B cell (primary cell): Measurements from ENCODE around the gene KNSTRN. TPM values are rescaled to one million over a fixed set of nuclear protein-coding genes. Genes with fewer than 3 reads are reported as not detected.

Source experiments
- ATAC-seq: fragments of 200-7000 bp; cut with Tn5 transposase; one replicate; pipeline ENCODE4 v1.10.0; 2021; ENCODE audit warnings: low read depth, mild to moderate bottlenecking, moderate number of reproducible peaks, moderate library complexity
- CTCF ChIA-PET: fragments of 350-600 bp; sonication (Branson Sonifier 250); formaldehyde crosslinking; loops from one replicate; lab custom pipeline; 2021; ENCODE audit warnings: antibody characterized with exemption, inconsistent platforms; lab: Charles Lee
- POLR2A ChIA-PET: fragments of 350-600 bp; sonication (Branson Sonifier 250); formaldehyde crosslinking; loops from one replicate; lab custom pipeline; 2021; ENCODE audit warnings: antibody characterized with exemption; lab: Charles Lee
- DNase-seq: peaks from one replicate; pipeline ENCODE4 v3.0.0; 2013
- H2AFZ ChIP-seq: 2 replicates; pipeline ENCODE4 v1.6.1; 2012; ENCODE audit warnings: mild to moderate bottlenecking, low read depth, low read length; ENCODE audit not compliant: insufficient read depth, poor library complexity, severe bottlenecking
- H3K27ac ChIP-seq, 2 donors: 1 replicate in 1 of 2; 2 replicates in 1 of 2; pipeline ENCODE4 v1.5.1; 2012 to 2013; ENCODE audit warnings: low read length in 2 of 2, mild to moderate bottlenecking in 2 of 2, moderate library complexity in 1 of 2
- H3K27me3 ChIP-seq, 4 experiments: fragments of 200-600 bp in 1 of 4; sonication (generic) in 1 of 4; replicated peaks in 1 of 4; 1 replicate in 2 of 4; 2 replicates in 2 of 4; pipeline versions ENCODE4 v1.6.1 to v1.7.0; 2013 to 2016; ENCODE audit warnings: low read length in 3 of 4, mild to moderate bottlenecking in 2 of 4, mixed read lengths in 1 of 4, moderate library complexity in 1 of 4; ENCODE audit not compliant: insufficient read depth in 4 of 4, control insufficient read depth in 3 of 4; ENCODE audit errors: control extremely low read depth in 1 of 4
- H3K36me3 ChIP-seq, 2 experiments: replicated peaks in 1 of 2; 1 replicate in 1 of 2; 2 replicates in 1 of 2; pipeline versions ENCODE4 v1.6.1 to v1.7.1; 2013; ENCODE audit warnings: low read length in 1 of 2; ENCODE audit not compliant: insufficient read depth in 2 of 2, control insufficient read depth in 1 of 2; ENCODE audit errors: control extremely low read depth in 1 of 2, extremely low read depth in 1 of 2
- H3K4me1 ChIP-seq, 2 donors: fragments of 200-600 bp in 1 of 2; sonication (generic) in 1 of 2; 1 replicate in 1 of 2; 2 replicates in 1 of 2; pipeline versions ENCODE4 v1.5.1 to v1.6.1; 2013 to 2017; ENCODE audit warnings: low read length in 2 of 2; ENCODE audit not compliant: control insufficient read depth in 2 of 2, insufficient read depth in 2 of 2
- H3K4me2 ChIP-seq: replicated peaks from 2 replicates; pipeline ENCODE3; 2012; ENCODE audit warnings: mild to moderate bottlenecking, low read depth, low read length; ENCODE audit not compliant: poor library complexity, severe bottlenecking
- H3K4me3 ChIP-seq, 5 experiments: fragments of 200-600 bp in 1 of 5; sonication (generic) in 1 of 5; 1 replicate in 3 of 5; 2 replicates in 2 of 5; pipeline versions ENCODE4 v1.5.1 to v1.7.0; 2011 to 2016; ENCODE audit warnings: low read length in 4 of 5, mild to moderate bottlenecking in 4 of 5, low read depth in 2 of 5, control low read depth in 1 of 5, moderate library complexity in 1 of 5; ENCODE audit not compliant: insufficient read depth in 1 of 5; ENCODE audit errors: control extremely low read depth in 1 of 5, extremely low read depth in 1 of 5
- H3K79me2 ChIP-seq: fragments of 200-600 bp; sonication (generic); one replicate; pipeline ENCODE4 v1.6.0; 2016; ENCODE audit warnings: low read length; ENCODE audit not compliant: control insufficient read depth, insufficient read depth
- H3K9ac ChIP-seq: fragments of 200-600 bp; sonication (generic); 2 replicates; pipeline ENCODE4 v1.6.1; 2017; ENCODE audit warnings: mild to moderate bottlenecking, low read length, moderate library complexity
- H3K9me3 ChIP-seq, 3 donors: one replicate each; pipeline versions ENCODE4 v1.6.1 to v1.7.1; 2013; ENCODE audit warnings: low read length in 2 of 3; ENCODE audit not compliant: control insufficient read depth in 2 of 3, insufficient read depth in 1 of 3; ENCODE audit errors: control extremely low read depth in 1 of 3
- H4K20me1 ChIP-seq: 2 replicates; pipeline ENCODE4 v1.6.0; 2012; ENCODE audit warnings: mild to moderate bottlenecking, low read length; ENCODE audit not compliant: insufficient read depth, control insufficient read depth, poor library complexity, severe bottlenecking
- H3K27ac Mint-ChIP-seq: one replicate; pipeline ENCODE4 v1.8.0; 2021; ENCODE audit warnings: mixed read lengths
- H3K27me3 Mint-ChIP-seq: one replicate; pipeline ENCODE4 v1.8.0; 2021; ENCODE audit warnings: mixed read lengths
- H3K4me1 Mint-ChIP-seq: one replicate; pipeline ENCODE4 v1.8.0; 2021; ENCODE audit warnings: mixed read lengths
- H3K4me3 Mint-ChIP-seq: one replicate; pipeline ENCODE4 v1.8.0; 2021; ENCODE audit warnings: mixed read lengths
- H3K9me3 Mint-ChIP-seq: one replicate; pipeline ENCODE4 v1.8.0; 2022; ENCODE audit warnings: mixed read lengths; ENCODE audit not compliant: insufficient read depth
- EZH2 ChIP-seq: IDR thresholded peaks from 2 replicates; pipeline ENCODE4 v1.6.1; 2012; ENCODE audit warnings: borderline replicate concordance, low read depth, mild to moderate bottlenecking, moderate library complexity, low read length; ENCODE audit not compliant: insufficient read depth, poor library complexity, severe bottlenecking
- WGBS: methylation state at CpG from one replicate; pipeline ENCODE4 v1.1.5; 2013; ENCODE audit warnings: missing lambda C conversion rate; ENCODE audit not compliant: insufficient coverage; 5-methylcytosine and 5-hydroxymethylcytosine counted together
- intact Hi-C: fragments of 100-400 bp; cut with micrococcal nuclease; formaldehyde crosslinking; loops from one replicate; pipeline ENCODE4 v1.10.0; 2022
- polyA plus RNA-seq: library from polyadenylated mRNA; depleted of rRNA; stranded (reverse); fragments of >200 nt; gene quantifications from 2 replicates; pipeline ENCODE4 v1.2.3, GENCODE V29; 2012
- total RNA-seq, 2 donors: library from RNA; stranded (reverse); fragments of 120-200 nt in 1 of 2; gene quantifications; 1 replicate in 1 of 2; 2 replicates in 1 of 2; pipeline versions ENCODE4 v1.2.3 to v1.2.4, GENCODE V29; 2013 to 2022
- TF ChIP-seq, protein P1 (sequence below): fragments of 200-600 bp; IDR thresholded peaks from one replicate; pipeline ENCODE4 v1.8.0; 2022; ENCODE audit warnings: antibody characterized with exemption, mild to moderate bottlenecking

KNSTRN gene
- total and polyA plus RNA-seq, 2 donors (not counting 1 experiment from before 2014, with no cell fraction given), result 4.0 to 14.0 TPM

DNA sequence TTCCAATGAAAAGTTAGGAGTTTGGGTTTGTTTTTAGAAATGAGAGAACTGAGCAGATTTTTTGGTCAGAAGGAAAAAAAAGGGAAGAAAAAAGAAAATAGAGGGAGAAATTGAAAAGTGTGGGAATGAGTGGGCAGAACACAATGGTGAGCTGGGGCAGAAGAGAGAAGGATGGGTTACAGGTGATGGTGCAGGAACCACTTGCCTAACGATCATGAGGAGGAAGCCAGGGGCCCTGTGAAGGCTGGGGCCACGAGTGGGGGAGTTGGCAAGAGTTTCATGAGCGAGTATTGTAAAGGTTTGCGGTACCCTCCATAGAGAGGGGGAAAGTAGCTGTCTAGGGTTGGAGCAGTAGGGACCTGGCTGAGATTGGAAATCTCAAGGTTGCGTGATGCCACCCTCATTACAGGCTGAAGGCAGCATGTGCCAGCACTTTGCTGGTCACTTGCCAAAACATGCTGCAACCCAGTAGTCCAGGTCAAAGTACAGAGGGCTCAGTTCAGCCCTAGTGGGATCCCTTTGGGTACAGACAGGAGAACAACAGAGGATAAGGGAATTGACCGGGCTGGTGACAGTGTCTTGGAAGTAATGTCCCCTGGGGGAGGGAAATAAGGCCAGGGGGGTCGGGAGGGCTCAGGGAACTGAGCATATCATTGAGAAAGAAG lies 29.7 kb downstream of the KNSTRN start:
- TF ChIP-seq, protein P1, sequence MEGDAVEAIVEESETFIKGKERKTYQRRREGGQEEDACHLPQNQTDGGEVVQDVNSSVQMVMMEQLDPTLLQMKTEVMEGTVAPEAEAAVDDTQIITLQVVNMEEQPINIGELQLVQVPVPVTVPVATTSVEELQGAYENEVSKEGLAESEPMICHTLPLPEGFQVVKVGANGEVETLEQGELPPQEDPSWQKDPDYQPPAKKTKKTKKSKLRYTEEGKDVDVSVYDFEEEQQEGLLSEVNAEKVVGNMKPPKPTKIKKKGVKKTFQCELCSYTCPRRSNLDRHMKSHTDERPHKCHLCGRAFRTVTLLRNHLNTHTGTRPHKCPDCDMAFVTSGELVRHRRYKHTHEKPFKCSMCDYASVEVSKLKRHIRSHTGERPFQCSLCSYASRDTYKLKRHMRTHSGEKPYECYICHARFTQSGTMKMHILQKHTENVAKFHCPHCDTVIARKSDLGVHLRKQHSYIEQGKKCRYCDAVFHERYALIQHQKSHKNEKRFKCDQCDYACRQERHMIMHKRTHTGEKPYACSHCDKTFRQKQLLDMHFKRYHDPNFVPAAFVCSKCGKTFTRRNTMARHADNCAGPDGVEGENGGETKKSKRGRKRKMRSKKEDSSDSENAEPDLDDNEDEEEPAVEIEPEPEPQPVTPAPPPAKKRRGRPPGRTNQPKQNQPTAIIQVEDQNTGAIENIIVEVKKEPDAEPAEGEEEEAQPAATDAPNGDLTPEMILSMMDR, result no peak
- no peak for TF ChIP-seq EZH2
- Histone ChIP-seq H3K27ac (no peak overlapping the region), H3K27me3 (no peaks in the 10 kb centered on the region), H3K4me2 (no peak overlapping the region), H2AFZ (no peak overlapping the region), H3K4me3 (no peak overlapping the region), H3K4me1 (peaks cover 7 to 9% of the 10 kb centered on the region in 2 donors), H3K79me2 (peaks cover 8% of the 10 kb centered on the region), H3K9ac (no peak overlapping the region), H3K36me3 (peaks cover 6 to 81% of the 10 kb centered on the region in 2 experiments), H4K20me1 (no peaks in the 10 kb centered on the region), H3K9me3 (no peaks in the 10 kb centered on the region)
- ChIA-PET CTCF (no interaction called here), POLR2A (no interaction called here)
- no peak for DNase-seq
- no peak for ATAC-seq
- intact Hi-C loops, result no loop called here
- Mint-ChIP-seq H3K27ac (no peak overlapping the region), H3K4me3 (no peak overlapping the region), H3K9me3 (no peaks in the 10 kb centered on the region), H3K4me1 (peaks cover 13% of the 10 kb centered on the region), H3K27me3 (no peaks in the 10 kb centered on the region)
- WGBS, result 89% methylated on average over 7 of the region's 7 CpGs

DNA sequence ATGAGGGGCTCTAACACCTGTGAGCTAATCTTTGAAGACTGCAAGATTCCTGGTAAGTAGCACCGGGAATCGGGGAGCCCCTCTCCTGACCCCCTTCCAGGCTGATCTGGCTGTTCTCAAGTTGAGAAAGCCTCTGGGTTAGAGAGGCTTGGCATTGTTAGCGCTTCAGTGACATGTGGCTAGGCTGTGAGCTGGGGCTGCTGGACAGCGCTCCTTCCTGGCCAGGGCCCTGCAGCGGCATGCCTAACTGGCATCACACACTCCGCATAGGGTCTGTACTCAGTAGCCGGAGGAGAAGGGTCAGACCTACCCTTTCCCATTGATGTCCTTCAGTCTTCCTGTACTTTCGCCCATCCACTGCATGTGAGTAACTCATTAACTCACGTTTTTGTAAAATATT lies 30.5 kb downstream of the KNSTRN start:
- peaks cover 4 to 83% of the 10 kb centered on the region in 2 experiments for H3K36me3 ChIP-seq
- H3K79me2 ChIP-seq, result peaks cover 2% of the 10 kb centered on the region
- H2AFZ ChIP-seq, result no peak overlapping the region
- no peaks in the 10 kb centered on the region for H3K27me3 ChIP-seq
- ATAC-seq (no peak), DNase-seq (no peak)
- Mint-ChIP-seq H3K27ac (no peak overlapping the region), H3K27me3 (no peaks in the 10 kb centered on the region), H3K9me3 (no peaks in the 10 kb centered on the region), H3K4me3 (no peak overlapping the region), H3K4me1 (peaks cover 6% of the 10 kb centered on the region)
- intact Hi-C loops, result no loop called here
- 97% methylated on average over 7 of the region's 9 CpGs for WGBS
- H3K9ac ChIP-seq, result no peak overlapping the region
- no peak overlapping the region for H3K4me3 ChIP-seq
- no peak for TF ChIP-seq EZH2
- TF ChIP-seq, protein P1, result no peak
- no peak overlapping the region for H3K4me2 ChIP-seq
- H3K9me3 ChIP-seq, result no peaks in the 10 kb centered on the region
- ChIA-PET CTCF (interaction anchor here (1.2 to 2.1 kb wide), 2 partner anchors 10 to 75 kb away, joined by 4 to 8 read pairs; no protein-coding TSS in a partner anchor), POLR2A (no interaction called here)
- no peak overlapping the region for H3K27ac ChIP-seq
- no peaks in the 10 kb centered on the region for H4K20me1 ChIP-seq
- H3K4me1 ChIP-seq, result peaks cover 0 to 1% of the 10 kb centered on the region in 2 donors
